Measurements from ENCODE around the gene KCND3.

DNA sequence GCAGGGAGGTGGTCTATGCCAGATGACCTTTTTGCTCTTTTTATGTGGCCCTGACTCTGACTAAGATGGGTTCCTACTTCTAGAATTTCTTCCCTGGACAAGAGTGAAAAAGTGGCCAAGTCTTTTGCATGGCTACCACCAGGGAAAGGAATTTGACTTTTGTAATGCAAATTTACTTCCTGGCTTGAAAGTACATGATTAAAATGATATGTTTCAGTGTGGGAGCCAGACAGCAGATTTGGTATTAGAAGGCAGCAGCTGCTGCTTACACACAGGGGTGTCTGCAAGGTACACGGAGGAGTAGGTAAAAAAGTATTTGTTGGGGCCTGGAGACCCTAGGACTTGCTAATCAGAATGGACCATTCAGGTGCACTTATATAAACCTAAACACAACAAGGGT lies 78.4 kb downstream of the KCND3 start:
- TF ChIP-seq, protein P1, sequence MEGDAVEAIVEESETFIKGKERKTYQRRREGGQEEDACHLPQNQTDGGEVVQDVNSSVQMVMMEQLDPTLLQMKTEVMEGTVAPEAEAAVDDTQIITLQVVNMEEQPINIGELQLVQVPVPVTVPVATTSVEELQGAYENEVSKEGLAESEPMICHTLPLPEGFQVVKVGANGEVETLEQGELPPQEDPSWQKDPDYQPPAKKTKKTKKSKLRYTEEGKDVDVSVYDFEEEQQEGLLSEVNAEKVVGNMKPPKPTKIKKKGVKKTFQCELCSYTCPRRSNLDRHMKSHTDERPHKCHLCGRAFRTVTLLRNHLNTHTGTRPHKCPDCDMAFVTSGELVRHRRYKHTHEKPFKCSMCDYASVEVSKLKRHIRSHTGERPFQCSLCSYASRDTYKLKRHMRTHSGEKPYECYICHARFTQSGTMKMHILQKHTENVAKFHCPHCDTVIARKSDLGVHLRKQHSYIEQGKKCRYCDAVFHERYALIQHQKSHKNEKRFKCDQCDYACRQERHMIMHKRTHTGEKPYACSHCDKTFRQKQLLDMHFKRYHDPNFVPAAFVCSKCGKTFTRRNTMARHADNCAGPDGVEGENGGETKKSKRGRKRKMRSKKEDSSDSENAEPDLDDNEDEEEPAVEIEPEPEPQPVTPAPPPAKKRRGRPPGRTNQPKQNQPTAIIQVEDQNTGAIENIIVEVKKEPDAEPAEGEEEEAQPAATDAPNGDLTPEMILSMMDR (IDR thresholded peaks at IDR 0.05), result no peak
- TF ChIP-seq POLR2A (IDR thresholded peaks at IDR 0.05), result no peak
